ENCODE results near the gene VOPP1. TPM values are rescaled to one million over a fixed set of nuclear protein-coding genes. Genes with fewer than 3 reads are reported as not detected.

The VOPP1 gene
- total RNA-seq, 2 experiments from 2014 or later: 49.6 to 53.1 TPM

- intact Hi-C loops (cut with DNase I, micrococcal nuclease): loop anchor here in 1 of 2 experiments (10.0 kb wide), 1 partner anchor 69 kb away; no protein-coding TSS in a partner anchor
- peaks cover 76% of the 10 kb centered on the region for H3K4me1 Mint-ChIP-seq (ENCODE audit: low read depth)
- H3K27me3 Mint-ChIP-seq: no peaks in the 10 kb centered on the region
- ChIA-PET CTCF (interaction anchor here (0.6 kb wide), 1 partner anchor 139 kb away, joined by 3 read pairs; no protein-coding TSS in a partner anchor), POLR2A (interaction anchor here (0.7 kb wide), 1 partner anchor 35 kb away, joined by 3 read pairs; no protein-coding TSS in a partner anchor)
- Histone ChIP-seq H3K9me3 (ENCODE audit: control insufficient read depth in 1 of 2, insufficient read depth in 1 of 2, low read length in 2 of 2) (no peaks in the 10 kb centered on the region), H3K36me3 (ENCODE audit: insufficient read depth, low read length) (peaks cover 40% of the 10 kb centered on the region), H3K4me1 (ENCODE audit: insufficient read depth, low read length) (peaks cover 37% of the 10 kb centered on the region), H3K27me3 (ENCODE audit: control insufficient read depth in 1 of 2, insufficient read depth in 2 of 2, low read length in 2 of 2) (no peaks in the 10 kb centered on the region), H3K4me3 (ENCODE audit: low read length) (no peak overlapping the region), H3K27ac (ENCODE audit: low read depth in 1 of 2, low read length in 2 of 2) (no peak overlapping the region)
- no peak for DNase-seq
- no peak for TF ChIP-seq CTCF (IDR thresholded peaks at IDR 0.05)
- H3K27ac Mint-ChIP-seq: peak overlapping the region; percentile 70
- peaks cover 52% of the 10 kb centered on the region for H3K36me3 Mint-ChIP-seq (ENCODE audit: low read depth)
- H3K9me3 Mint-ChIP-seq: no peaks in the 10 kb centered on the region
- no peak for ATAC-seq (ENCODE audit: poor library complexity)
- H3K4me3 Mint-ChIP-seq: no peak overlapping the region
Measured at GRCh38 chr7:55504093-55504859, 68.0 kb downstream of the VOPP1 start.

- Mint-ChIP-seq H3K4me3 (no peak overlapping the region), H3K27me3 (no peaks in the 10 kb centered on the region), H3K9me3 (no peaks in the 10 kb centered on the region), H3K27ac (peak overlapping the region; percentile 70), H3K36me3 (ENCODE audit: low read depth) (peaks cover 62% of the 10 kb centered on the region), H3K4me1 (ENCODE audit: low read depth) (peaks cover 88% of the 10 kb centered on the region)
- ATAC-seq (ENCODE audit: poor library complexity) (peak; percentile 22), DNase-seq (no peak)
- Histone ChIP-seq H3K4me3 (ENCODE audit: low read length) (no peak overlapping the region), H3K36me3 (ENCODE audit: insufficient read depth, low read length) (peaks cover 48% of the 10 kb centered on the region), H3K9me3 (ENCODE audit: control insufficient read depth in 1 of 2, insufficient read depth in 1 of 2, low read length in 2 of 2) (no peaks in the 10 kb centered on the region), H3K27ac (ENCODE audit: low read depth in 1 of 2, low read length in 2 of 2) (no peak overlapping the region), H3K4me1 (ENCODE audit: insufficient read depth, low read length) (peaks cover 44% of the 10 kb centered on the region), H3K27me3 (ENCODE audit: control insufficient read depth in 1 of 2, insufficient read depth in 2 of 2, low read length in 2 of 2) (no peaks in the 10 kb centered on the region)
- intact Hi-C loops (cut with DNase I, micrococcal nuclease): loop anchor here in 1 of 2 experiments (10.0 kb wide), 1 partner anchor 68 kb away; no protein-coding TSS in a partner anchor
- TF ChIP-seq CTCF (IDR thresholded peaks at IDR 0.05): no peak
- POLR2A ChIA-PET: no interaction called here
- CTCF ChIA-PET: no interaction called here
Measured at GRCh38 chr7:55502858-55503440, 69.4 kb downstream of the VOPP1 start.

GRCh38 chr7:55502124-55502857 lies 70.0 kb downstream of the VOPP1 start:
- H3K36me3 Mint-ChIP-seq (ENCODE audit: low read depth): peaks cover 59% of the 10 kb centered on the region
- POLR2A ChIA-PET: no interaction called here
- no peak for TF ChIP-seq CTCF (IDR thresholded peaks at IDR 0.05)

More at GRCh38 chr7:55502124-55502857, 70.0 kb downstream of the VOPP1 start:
- no peaks in the 10 kb centered on the region for H3K27me3 ChIP-seq (ENCODE audit: control insufficient read depth in 1 of 2, insufficient read depth in 2 of 2, low read length in 2 of 2)
- intact Hi-C loops (cut with DNase I, micrococcal nuclease): loop anchor here in 1 of 2 experiments (10.0 kb wide), 1 partner anchor 67 kb away; no protein-coding TSS in a partner anchor
- H3K27ac ChIP-seq (ENCODE audit: low read depth in 1 of 2, low read length in 2 of 2): no peak overlapping the region
- no peaks in the 10 kb centered on the region for H3K9me3 ChIP-seq (ENCODE audit: control insufficient read depth in 1 of 2, insufficient read depth in 1 of 2, low read length in 2 of 2)
- no peak overlapping the region for H3K4me3 Mint-ChIP-seq
- CTCF ChIA-PET: no interaction called here
- H3K4me3 ChIP-seq (ENCODE audit: low read length): no peak overlapping the region
- ATAC-seq (ENCODE audit: poor library complexity): no peak
- H3K4me1 ChIP-seq (ENCODE audit: insufficient read depth, low read length): peaks cover 50% of the 10 kb centered on the region
- H3K9me3 Mint-ChIP-seq: no peaks in the 10 kb centered on the region
- DNase-seq: no peak
- peaks cover 81% of the 10 kb centered on the region for H3K4me1 Mint-ChIP-seq (ENCODE audit: low read depth)
- peak overlapping the region; percentile 70 for H3K27ac Mint-ChIP-seq
- peaks cover 52% of the 10 kb centered on the region for H3K36me3 ChIP-seq (ENCODE audit: insufficient read depth, low read length)
- H3K27me3 Mint-ChIP-seq: no peaks in the 10 kb centered on the region

All from CD4-positive, alpha-beta T cell (primary cell).